GM18505 (cell line): ENCODE measurements around the gene RINL.

Experiments used
- ATAC-seq: cut with Tn5 transposase; IDR thresholded peaks from one replicate; pipeline ENCODE4 v1.9.1; 2021; ENCODE audit not compliant: unreplicated experiment
- POLR2A ChIP-seq: IDR thresholded peaks from 4 replicates; pipeline ENCODE4 v1.6.1; 2011; ENCODE audit warnings: borderline replicate concordance; ENCODE audit not compliant: insufficient read depth, insufficient read length; ENCODE audit errors: extremely low read depth

Gene RINL

GRCh38 chr19:38850976-38851621 lies 27.0 kb downstream of the RINL start:
- no peak for ATAC-seq
- TF ChIP-seq POLR2A = no peak

- peak; percentile 94 for TF ChIP-seq POLR2A
- ATAC-seq = peak; percentile 47
Observed at GRCh38 chr19:38850436-38850975, 27.6 kb downstream of the RINL start.

GRCh38 chr19:38849860-38850435 lies 28.1 kb downstream of the RINL start, which contains the start of gene HNRNPL:
Gene HNRNPL (minus strand): TSS chr19:38849986. CDS start chr19:38849966, 20 bp downstream.
- peak; percentile 89 for TF ChIP-seq POLR2A
- peak; percentile 46 for ATAC-seq

- ATAC-seq = peak; percentile 41
- TF ChIP-seq POLR2A = peak; percentile 46
Observed at GRCh38 chr19:38849147-38849859, 28.8 kb downstream of the RINL start.

GRCh38 chr19:38848299-38849146 lies 29.6 kb downstream of the RINL start:
- no peak for TF ChIP-seq POLR2A
- ATAC-seq = no peak

GRCh38 chr19:38846097-38846496 lies 32.0 kb downstream of the RINL start:
- TF ChIP-seq POLR2A = no peak
- no peak for ATAC-seq

GRCh38 chr19:38845374-38846024 lies 32.6 kb downstream of the RINL start:
- TF ChIP-seq POLR2A = no peak
- ATAC-seq = no peak

GRCh38 chr19:38844093-38844686 lies 33.9 kb downstream of the RINL start:
- no peak for ATAC-seq
- TF ChIP-seq POLR2A = peak; percentile 26

- TF ChIP-seq POLR2A = no peak
- ATAC-seq = no peak
Observed at GRCh38 chr19:38843175-38843758, 34.8 kb downstream of the RINL start.

GRCh38 chr19:38842439-38843174 lies 35.5 kb downstream of the RINL start:
- ATAC-seq = no peak
- TF ChIP-seq POLR2A = peak; percentile 14

- peak; percentile 16 for TF ChIP-seq POLR2A
- ATAC-seq = no peak
Observed at GRCh38 chr19:38841787-38842438, 36.2 kb downstream of the RINL start.
